Activated CD8-positive, alpha-beta memory T cell treated with anti-CD3 and anti-CD28 coated beads, Interleukin-2, amount 10 ng/mL, durations not matched to agents 7 days and 5 days (primary cell): ENCODE results near the gene VSTM1. TPM values are rescaled to one million over a fixed set of nuclear protein-coding genes. Genes with fewer than 3 reads are reported as not detected.

Experiments used
- ATAC-seq: fragments of 150-1000 bp; cut with Tn5 transposase; one replicate; pipeline ENCODE4 v1.10.0; 2021; ENCODE audit warnings: moderate library complexity
- CTCF ChIA-PET: fragments of 350-600 bp; sonication (Branson Sonifier 250); formaldehyde crosslinking; loops from one replicate; lab custom pipeline; 2021; ENCODE audit warnings: antibody characterized with exemption; lab: Charles Lee
- DNase-seq: peaks from one replicate; pipeline ENCODE4 v3.0.0-alpha.2; 2020
- H3K27ac Mint-ChIP-seq: one replicate; pipeline ENCODE4 v1.8.0; 2021; ENCODE audit warnings: mild to moderate bottlenecking, mixed read lengths
- H3K27me3 Mint-ChIP-seq: one replicate; pipeline ENCODE4 v1.8.0; 2021; ENCODE audit warnings: mixed read lengths
- H3K36me3 Mint-ChIP-seq: one replicate; pipeline ENCODE4 v1.8.0; 2021; ENCODE audit warnings: mild to moderate bottlenecking, mixed read lengths
- H3K4me1 Mint-ChIP-seq: one replicate; pipeline ENCODE4 v1.8.0; 2021; ENCODE audit warnings: mixed read lengths
- H3K4me3 Mint-ChIP-seq: one replicate; pipeline ENCODE4 v1.8.0; 2021; ENCODE audit warnings: mild to moderate bottlenecking, moderate library complexity, mixed read lengths
- H3K9me3 Mint-ChIP-seq: one replicate; pipeline ENCODE4 v1.8.0; 2022; ENCODE audit warnings: low read depth, mixed read lengths
- total RNA-seq, 2 experiments: library from RNA; stranded (reverse); gene quantifications; one replicate each; pipeline ENCODE4 v1.2.3, GENCODE V29; 2021

VSTM1 gene
- total RNA-seq, 2 experiments from 2014 or later, result not detected

DNA sequence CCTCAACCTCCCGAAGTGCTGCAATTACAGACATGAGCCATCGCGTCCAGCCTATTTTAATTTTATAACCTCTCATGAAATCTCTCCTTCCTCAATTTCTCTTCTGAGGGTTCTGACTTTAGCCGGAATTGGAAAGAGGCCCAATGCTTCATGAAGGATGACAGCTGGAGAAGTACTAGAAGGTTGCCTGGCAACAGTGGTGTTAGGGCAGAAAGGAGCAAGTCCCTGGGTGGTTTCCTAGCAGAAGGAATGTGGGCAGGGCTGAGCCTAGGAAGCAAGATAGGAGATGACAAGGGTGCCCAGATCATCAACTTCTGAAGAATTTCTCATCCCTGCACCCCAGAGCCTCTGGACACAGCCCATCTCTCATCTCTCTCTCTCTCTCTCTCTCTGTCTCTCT lies 46.4 kb downstream of the VSTM1 start:
- peaks cover 8% of the 10 kb centered on the region for H3K4me1 Mint-ChIP-seq

GRCh38 chr19:54014920-54015560 lies 48.7 kb downstream of the VSTM1 start:
- no peak for ATAC-seq
- CTCF ChIA-PET, result interaction anchor here (1.6 kb wide), 1 partner anchor 222 kb away, joined by 3 read pairs; no protein-coding TSS in a partner anchor
- no peak for DNase-seq
- Mint-ChIP-seq H3K4me1 (peaks cover 2% of the 10 kb centered on the region), H3K36me3 (no peaks in the 10 kb centered on the region), H3K9me3 (no peaks in the 10 kb centered on the region), H3K4me3 (no peak overlapping the region), H3K27me3 (peaks cover 11% of the 10 kb centered on the region), H3K27ac (no peak overlapping the region)

More for the DNA sequence above, 46.4 kb downstream of the VSTM1 start:
- no peak overlapping the region for H3K27ac Mint-ChIP-seq
- peaks cover 15% of the 10 kb centered on the region for H3K27me3 Mint-ChIP-seq
- no peaks in the 10 kb centered on the region for H3K36me3 Mint-ChIP-seq
- no peak for ATAC-seq
- no peaks in the 10 kb centered on the region for H3K9me3 Mint-ChIP-seq
- DNase-seq, result no peak
- no peak overlapping the region for H3K4me3 Mint-ChIP-seq
- CTCF ChIA-PET, result interaction anchor here (0.7 kb wide), 1 partner anchor 225 kb away, joined by 3 read pairs; no protein-coding TSS in a partner anchor

- Mint-ChIP-seq H3K27me3 (peaks cover 11% of the 10 kb centered on the region), H3K9me3 (no peaks in the 10 kb centered on the region), H3K4me1 (no peaks in the 10 kb centered on the region), H3K4me3 (no peak overlapping the region), H3K36me3 (no peaks in the 10 kb centered on the region), H3K27ac (no peak overlapping the region)
- CTCF ChIA-PET, result interaction anchor here (1.6 kb wide), 1 partner anchor 221 kb away, joined by 3 read pairs; no protein-coding TSS in a partner anchor
- DNase-seq (no peak), ATAC-seq (no peak)
Observed at GRCh38 chr19:54013866-54014265, 49.8 kb downstream of the VSTM1 start.

- no peaks in the 10 kb centered on the region for H3K36me3 Mint-ChIP-seq
- H3K4me1 Mint-ChIP-seq, result peaks cover 3% of the 10 kb centered on the region
- peaks cover 2% of the 10 kb centered on the region for H3K27me3 Mint-ChIP-seq
- DNase-seq (no peak), ATAC-seq (no peak)
- H3K27ac Mint-ChIP-seq, result no peak overlapping the region
- no peaks in the 10 kb centered on the region for H3K9me3 Mint-ChIP-seq
- H3K4me3 Mint-ChIP-seq, result no peak overlapping the region
- CTCF ChIA-PET, result no interaction called here
Observed at GRCh38 chr19:54011507-54012211, 52.0 kb downstream of the VSTM1 start.

DNA sequence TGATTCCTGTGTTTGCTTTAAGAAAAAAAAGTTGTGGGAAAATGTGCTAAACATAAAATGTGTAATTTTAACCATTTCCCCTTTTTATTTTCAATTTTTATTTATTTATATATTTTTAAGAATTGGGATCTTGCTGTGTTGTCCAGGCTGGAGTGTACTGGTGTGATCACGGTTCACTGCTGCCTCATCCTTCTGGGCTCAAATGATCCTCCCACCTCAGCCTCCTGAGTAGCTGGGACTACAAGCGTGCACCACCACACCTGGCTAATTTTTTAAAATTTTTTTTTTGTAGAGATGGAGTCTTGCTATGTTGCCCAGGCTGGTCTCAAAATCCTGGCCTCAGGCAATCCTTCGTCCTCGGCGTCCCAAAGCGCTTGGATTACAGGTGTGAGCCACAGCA lies 53.2 kb downstream of the VSTM1 start:
- ATAC-seq (no peak), DNase-seq (no peak)
- no peaks in the 10 kb centered on the region for H3K9me3 Mint-ChIP-seq
- H3K36me3 Mint-ChIP-seq, result no peaks in the 10 kb centered on the region
- no peak overlapping the region for H3K4me3 Mint-ChIP-seq
- CTCF ChIA-PET, result no interaction called here
- no peak overlapping the region for H3K27ac Mint-ChIP-seq
- peaks cover 3% of the 10 kb centered on the region for H3K4me1 Mint-ChIP-seq
- peaks cover 2% of the 10 kb centered on the region for H3K27me3 Mint-ChIP-seq

DNA sequence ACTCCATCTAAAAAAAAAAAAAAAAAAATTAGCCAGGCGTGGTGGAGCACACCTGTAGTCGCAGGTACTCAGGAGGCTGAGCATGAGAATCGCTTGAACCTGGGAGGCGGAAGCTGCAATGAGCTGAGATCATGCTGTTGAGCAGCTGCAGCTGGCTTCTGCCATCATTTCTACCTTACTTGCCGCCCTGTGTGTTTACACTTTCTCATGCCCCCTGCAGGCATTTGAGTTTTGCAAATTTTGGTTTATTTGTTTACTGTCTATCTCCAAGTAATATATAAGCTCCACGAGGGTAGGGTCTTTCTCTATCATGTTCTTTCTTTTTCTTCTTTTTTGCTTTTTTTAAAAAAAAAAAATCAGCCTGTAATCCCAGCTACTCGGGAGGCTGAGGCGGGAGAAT lies 54.3 kb downstream of the VSTM1 start:
- H3K9me3 Mint-ChIP-seq, result no peaks in the 10 kb centered on the region
- CTCF ChIA-PET, result interaction anchor here (0.9 kb wide), 1 partner anchor 14 kb away, joined by 3 read pairs; no protein-coding TSS in a partner anchor
- no peak for DNase-seq
- H3K4me1 Mint-ChIP-seq, result peaks cover 3% of the 10 kb centered on the region
- H3K27me3 Mint-ChIP-seq, result peaks cover 2% of the 10 kb centered on the region
- no peak for ATAC-seq
- H3K4me3 Mint-ChIP-seq, result no peak overlapping the region
- H3K27ac Mint-ChIP-seq, result no peak overlapping the region
- no peaks in the 10 kb centered on the region for H3K36me3 Mint-ChIP-seq

DNA sequence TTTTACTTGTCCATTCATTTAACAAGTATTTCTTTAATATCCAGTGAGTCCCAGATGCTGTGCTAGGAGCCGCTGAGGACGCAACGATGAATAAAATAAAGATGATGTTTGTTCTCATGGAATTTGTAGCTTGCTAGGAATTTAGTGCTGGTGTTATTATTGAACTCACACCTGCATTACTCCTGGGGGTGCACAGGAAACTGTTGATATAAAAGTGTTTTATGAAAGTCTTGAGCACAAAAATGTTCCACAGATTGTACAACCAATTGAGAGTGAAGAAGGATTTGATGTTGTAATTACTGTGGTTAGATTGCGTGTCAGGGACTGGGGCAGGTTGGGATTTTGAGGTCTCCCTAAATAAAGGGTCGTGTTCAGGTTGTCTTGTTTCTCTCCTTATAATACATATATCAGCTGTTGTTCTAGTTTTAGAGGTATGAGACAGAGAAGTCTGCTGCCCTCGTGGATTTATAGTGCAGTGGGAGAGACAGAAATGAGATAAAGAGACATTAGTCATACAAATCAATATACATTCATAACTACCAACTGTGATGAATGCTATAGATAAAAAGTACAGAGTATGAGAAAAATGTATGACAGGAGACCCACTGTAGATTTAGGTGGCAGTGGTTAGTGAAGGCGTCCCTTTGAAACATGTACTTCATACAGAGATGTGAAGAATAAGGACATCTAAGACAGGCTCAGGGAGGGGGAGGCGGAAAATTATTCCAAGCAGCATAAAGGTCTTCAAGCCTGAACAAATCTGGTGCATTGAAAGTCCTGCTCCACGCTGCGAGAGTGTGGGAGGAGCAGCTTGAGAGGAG lies 61.0 kb downstream of the VSTM1 start:
- Mint-ChIP-seq H3K36me3 (no peaks in the 10 kb centered on the region), H3K27ac (no peak overlapping the region), H3K9me3 (no peaks in the 10 kb centered on the region), H3K4me3 (no peak overlapping the region), H3K4me1 (no peaks in the 10 kb centered on the region), H3K27me3 (peaks cover 6% of the 10 kb centered on the region)
- DNase-seq, result no peak
- CTCF ChIA-PET, result interaction anchor here (0.7 kb wide), 1 partner anchor 10 kb away, joined by 3 read pairs; no protein-coding TSS in a partner anchor
- ATAC-seq, result no peak

DNA sequence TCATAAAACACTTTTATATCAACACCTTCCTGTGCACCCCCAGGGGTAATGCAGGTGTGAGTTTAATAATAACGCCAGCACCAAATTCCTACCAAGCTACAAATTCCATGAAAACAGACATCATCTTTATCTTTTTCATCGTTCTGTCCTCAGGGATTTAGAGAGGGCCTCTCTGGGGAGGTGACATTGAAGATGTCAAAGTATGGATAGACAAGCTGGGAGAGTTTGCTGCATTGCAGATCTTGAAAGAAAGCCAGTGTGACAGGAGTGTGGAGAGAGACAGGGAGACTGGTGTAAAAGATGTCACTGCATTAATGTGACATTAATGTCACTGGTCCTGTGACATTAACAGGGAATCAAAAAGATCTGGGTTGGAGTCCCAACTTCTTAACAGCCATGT lies 62.2 kb downstream of the VSTM1 start:
- CTCF ChIA-PET, result interaction anchor here (1.4 to 1.8 kb wide), 2 partner anchors 23 to 24 kb away, joined by 3 to 7 read pairs; no protein-coding TSS in a partner anchor
- DNase-seq, result no peak
- no peaks in the 10 kb centered on the region for H3K4me1 Mint-ChIP-seq
- no peaks in the 10 kb centered on the region for H3K9me3 Mint-ChIP-seq
- H3K27ac Mint-ChIP-seq, result no peak overlapping the region
- H3K27me3 Mint-ChIP-seq, result peaks cover 6% of the 10 kb centered on the region
- no peaks in the 10 kb centered on the region for H3K36me3 Mint-ChIP-seq
- H3K4me3 Mint-ChIP-seq, result no peak overlapping the region
- ATAC-seq, result no peak

- CTCF ChIA-PET, result no interaction called here
- Mint-ChIP-seq H3K4me1 (no peaks in the 10 kb centered on the region), H3K27ac (no peak overlapping the region), H3K27me3 (peaks cover 6% of the 10 kb centered on the region), H3K9me3 (no peaks in the 10 kb centered on the region), H3K4me3 (no peak overlapping the region), H3K36me3 (no peaks in the 10 kb centered on the region)
- DNase-seq (no peak), ATAC-seq (no peak)
Observed at GRCh38 chr19:53999694-54000093, 64.0 kb downstream of the VSTM1 start.

DNA sequence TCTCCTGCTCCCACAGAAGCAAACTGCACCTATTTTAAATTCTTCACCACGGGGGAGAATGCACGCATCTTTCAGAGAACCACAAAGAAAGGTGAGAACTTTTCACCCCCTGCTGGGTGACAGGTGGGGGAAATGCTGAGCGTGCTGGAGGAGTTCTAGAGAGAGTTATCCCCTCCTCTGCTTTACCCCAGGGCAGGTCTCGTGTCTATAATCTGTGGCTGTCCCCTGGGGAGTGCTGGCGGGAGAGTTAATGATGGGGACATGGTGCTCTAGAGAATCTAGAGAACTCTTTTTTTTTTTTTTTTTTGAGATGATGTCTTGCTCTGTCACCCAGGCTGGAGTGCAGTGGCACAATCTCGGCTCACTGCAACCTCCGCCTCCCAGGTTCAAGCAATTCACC lies 65.5 kb downstream of the VSTM1 start:
- no peaks in the 10 kb centered on the region for H3K36me3 Mint-ChIP-seq
- no peak for ATAC-seq
- CTCF ChIA-PET, result no interaction called here
- DNase-seq, result no peak
- no peak overlapping the region for H3K27ac Mint-ChIP-seq
- no peak overlapping the region for H3K4me3 Mint-ChIP-seq
- no peaks in the 10 kb centered on the region for H3K9me3 Mint-ChIP-seq
- peaks cover 19% of the 10 kb centered on the region for H3K27me3 Mint-ChIP-seq
- no peaks in the 10 kb centered on the region for H3K4me1 Mint-ChIP-seq

GRCh38 chr19:53994811-53995210 lies 68.9 kb downstream of the VSTM1 start:
- no peaks in the 10 kb centered on the region for H3K4me1 Mint-ChIP-seq
- no peaks in the 10 kb centered on the region for H3K36me3 Mint-ChIP-seq
- H3K27me3 Mint-ChIP-seq, result peaks cover 25% of the 10 kb centered on the region
- no peak overlapping the region for H3K4me3 Mint-ChIP-seq
- H3K27ac Mint-ChIP-seq, result no peak overlapping the region
- H3K9me3 Mint-ChIP-seq, result no peaks in the 10 kb centered on the region
- no peak for DNase-seq
- ATAC-seq, result no peak
- CTCF ChIA-PET, result interaction anchor here (1.2 kb wide), 1 partner anchor 29 kb away, joined by 4 read pairs; no protein-coding TSS in a partner anchor

DNA sequence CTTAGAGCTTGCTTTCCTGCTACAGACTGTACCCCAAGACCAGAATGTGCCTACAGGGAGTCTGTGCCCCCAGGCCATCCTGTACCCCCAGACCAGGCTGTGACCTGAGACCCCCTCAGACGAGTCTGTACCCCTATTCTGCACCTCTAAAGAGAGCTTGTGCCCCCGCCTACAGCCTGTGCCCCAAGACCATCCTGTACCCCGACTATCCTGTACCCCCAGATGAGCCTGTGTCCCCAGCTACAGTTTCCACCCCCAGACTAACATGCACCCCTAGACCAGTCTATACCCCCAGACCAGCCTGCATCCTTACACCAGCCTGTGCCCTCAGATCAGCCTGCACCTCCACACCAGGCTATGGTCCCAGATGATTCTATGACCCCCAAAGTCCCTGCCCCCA lies 70.2 kb downstream of the VSTM1 start:
- peaks cover 28% of the 10 kb centered on the region for H3K27me3 Mint-ChIP-seq
- ATAC-seq, result no peak
- no peak overlapping the region for H3K4me3 Mint-ChIP-seq
- H3K27ac Mint-ChIP-seq, result no peak overlapping the region
- no peaks in the 10 kb centered on the region for H3K4me1 Mint-ChIP-seq
- CTCF ChIA-PET, result interaction anchor here (0.5 to 1.0 kb wide), 2 partner anchors 9 to 184 kb away, joined by 3 read pairs; no protein-coding TSS in a partner anchor
- DNase-seq, result no peak
- H3K9me3 Mint-ChIP-seq, result no peaks in the 10 kb centered on the region
- H3K36me3 Mint-ChIP-seq, result no peaks in the 10 kb centered on the region

- no peaks in the 10 kb centered on the region for H3K36me3 Mint-ChIP-seq
- CTCF ChIA-PET, result interaction anchor here (0.5 kb wide), 1 partner anchor 10 kb away, joined by 3 read pairs; no protein-coding TSS in a partner anchor
Observed at GRCh38 chr19:53992815-53993214, 70.9 kb downstream of the VSTM1 start.

More at GRCh38 chr19:53992815-53993214, 70.9 kb downstream of the VSTM1 start:
- Mint-ChIP-seq H3K27ac (no peak overlapping the region), H3K4me3 (no peak overlapping the region), H3K9me3 (no peaks in the 10 kb centered on the region), H3K27me3 (peaks cover 26% of the 10 kb centered on the region), H3K4me1 (no peaks in the 10 kb centered on the region)
- ATAC-seq (no peak), DNase-seq (no peak)
